Hematopoietic multipotent progenitor cell treated with erythropoietin and hydrocortisone succinate and interleukin-3 and kit ligand, for 4 days (in vitro differentiated cells): ENCODE data around the gene ARHGAP12.
A peak's percentile ranks its signal among the peaks of the same experiment; 100 is the strongest.

ENCODE experiments used
- DNase-seq: peaks from one replicate; pipeline ENCODE4 v3.0.0-alpha.2; 2015

Gene ARHGAP12

DNA sequence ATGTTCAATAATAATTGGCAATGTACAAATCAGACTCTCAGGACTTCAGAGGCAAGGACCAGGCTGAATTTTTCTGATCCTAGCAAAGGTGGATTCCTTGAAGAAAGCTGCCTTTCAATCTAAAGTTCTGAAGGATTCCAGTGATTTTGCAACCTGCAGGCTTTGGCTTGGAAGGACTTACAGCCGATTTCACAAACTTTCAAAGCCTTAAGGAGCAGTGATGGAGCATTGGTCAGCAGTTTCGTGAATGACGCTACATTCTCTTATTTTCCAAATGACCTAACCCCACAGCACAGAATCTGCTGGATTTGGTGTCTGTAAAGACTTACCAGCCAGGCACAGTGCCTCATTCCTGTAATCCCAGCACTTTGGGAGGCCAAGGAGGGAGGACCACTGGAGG lies 167.5 kb downstream of the ARHGAP12 start:
- no peak for DNase-seq

DNA sequence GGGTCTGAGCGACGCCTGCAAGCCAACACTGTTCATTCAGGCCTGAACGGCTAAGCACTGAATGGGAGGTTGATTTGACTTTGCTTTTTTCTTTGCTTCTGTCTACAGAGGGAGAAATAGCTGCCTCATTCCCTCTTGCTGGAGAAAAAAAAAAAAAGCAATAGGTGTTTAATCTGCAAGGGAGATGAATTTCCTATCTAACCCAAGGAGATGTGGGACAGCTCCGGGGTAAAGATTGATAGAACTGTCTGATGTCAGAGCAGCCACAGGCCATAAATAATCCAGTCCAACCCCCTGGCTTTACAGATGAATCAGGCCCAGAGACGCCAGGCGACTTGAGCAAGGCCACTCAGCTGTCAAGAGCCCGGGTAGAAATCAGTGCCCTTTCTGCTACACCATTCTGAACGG lies 168.0 kb downstream of the ARHGAP12 start:
- DNase-seq: no peak

DNA sequence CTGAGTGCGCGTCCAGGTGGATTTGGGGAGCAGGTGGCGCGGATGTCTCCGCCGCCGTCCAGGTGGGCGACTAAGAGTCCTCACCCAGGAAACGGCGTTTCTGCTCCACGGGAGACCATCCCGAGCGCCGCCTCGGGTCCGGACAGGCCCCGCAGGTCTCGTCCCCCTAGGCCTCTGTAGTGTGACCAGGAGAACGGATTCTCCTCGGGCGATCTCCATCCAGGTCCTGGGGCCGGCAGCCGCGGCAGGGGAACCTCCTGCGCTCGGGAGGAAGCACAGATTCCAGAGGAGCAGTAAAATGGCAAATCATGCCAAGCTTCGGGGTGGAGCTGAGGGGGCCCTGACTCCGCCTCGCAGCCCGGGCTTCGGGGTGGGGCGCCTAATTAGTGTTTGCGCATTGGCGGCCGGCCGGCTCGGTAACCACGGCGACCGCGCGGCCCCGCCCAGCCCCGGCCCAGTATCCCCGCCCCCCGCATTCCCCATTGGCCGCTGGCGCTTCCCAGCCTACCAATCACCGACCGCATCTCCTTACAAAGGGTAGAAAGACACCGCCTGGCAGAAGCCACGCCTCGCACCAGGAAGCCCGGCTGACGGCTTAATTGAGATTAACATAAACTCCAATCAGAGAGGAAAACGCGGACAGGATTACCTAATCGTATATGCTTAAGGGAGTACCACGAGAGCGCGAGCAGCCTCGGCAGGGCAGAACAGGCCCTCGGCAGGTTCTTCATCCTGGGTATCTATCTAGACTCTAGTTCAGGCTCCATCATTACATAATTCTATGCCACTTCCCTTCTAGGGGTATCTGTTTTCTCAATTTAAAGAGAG lies 168.6 kb downstream of the ARHGAP12 start:
- DNase-seq: peak; percentile 99

DNA sequence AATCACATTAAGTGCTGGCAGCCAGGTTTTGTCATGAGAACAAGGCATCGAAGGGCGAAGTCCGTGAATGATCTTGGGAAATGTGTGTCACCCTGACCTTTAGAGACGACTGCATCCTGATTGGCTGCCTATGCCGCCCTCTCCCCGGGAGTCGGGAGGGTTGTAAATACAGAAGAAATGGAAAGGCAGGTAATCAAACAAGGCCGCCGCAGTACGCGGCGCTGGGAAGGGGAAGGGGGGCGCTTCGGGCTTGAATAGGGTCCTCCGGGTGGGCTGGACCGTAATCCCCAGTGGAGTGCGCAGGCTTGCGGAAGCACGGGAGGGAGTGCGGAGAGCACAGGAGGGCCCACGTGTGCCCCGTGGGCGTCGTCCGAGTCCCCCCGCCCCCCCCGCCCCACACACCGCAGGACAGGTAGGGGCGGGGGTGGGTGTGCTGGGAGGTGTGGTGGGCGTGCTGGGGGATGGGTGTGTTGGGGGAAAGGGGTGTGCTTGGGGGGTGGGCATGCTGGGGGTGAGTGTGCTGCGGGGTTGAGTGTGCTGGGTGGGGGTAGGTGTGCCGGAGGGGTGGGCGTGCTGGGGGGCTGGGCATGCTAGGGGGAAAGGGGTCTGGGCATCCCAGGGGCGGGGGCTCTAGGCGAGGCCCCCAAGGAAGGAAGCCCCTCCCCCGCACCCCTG lies 169.4 kb downstream of the ARHGAP12 start:
- DNase-seq: peak; percentile 28

DNA sequence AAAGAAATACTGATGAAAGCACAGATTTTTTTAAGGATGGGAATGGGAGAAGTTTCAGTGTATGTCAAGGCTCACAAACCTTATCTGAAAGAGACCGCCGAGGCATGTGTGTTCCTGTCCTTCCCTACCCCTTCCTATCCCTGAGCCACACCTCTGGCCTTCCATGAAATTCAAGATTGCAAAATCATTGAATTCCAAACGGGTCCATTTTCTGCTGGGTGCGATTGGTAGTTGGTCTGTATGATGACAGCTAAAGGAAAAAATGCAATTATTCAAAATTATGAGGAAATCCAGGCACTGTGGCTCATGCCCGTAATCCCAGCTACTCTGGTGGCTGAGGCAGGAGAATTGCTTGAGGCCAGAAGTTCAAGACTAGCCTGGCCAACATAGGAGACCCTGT lies 170.1 kb downstream of the ARHGAP12 start:
- DNase-seq: no peak

DNA sequence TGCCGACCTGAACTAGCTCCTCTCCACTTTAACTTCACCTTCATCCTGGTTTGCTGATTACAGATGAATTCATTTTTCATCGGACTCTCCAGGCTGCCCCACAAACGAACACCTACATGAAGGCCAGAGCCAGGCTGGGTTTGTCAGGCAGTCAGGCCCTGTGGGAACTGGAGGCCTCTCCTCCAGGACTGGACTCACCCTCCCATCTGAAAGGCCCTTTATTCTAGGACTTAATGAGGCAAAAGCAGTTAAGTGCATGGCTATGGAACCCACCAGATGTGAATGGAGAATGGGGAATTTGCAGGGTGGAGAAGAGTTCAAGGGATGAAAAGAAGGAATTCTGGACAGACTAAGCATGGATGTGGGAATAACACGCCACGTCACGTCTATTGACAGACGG lies 170.8 kb downstream of the ARHGAP12 start:
- no peak for DNase-seq

DNA sequence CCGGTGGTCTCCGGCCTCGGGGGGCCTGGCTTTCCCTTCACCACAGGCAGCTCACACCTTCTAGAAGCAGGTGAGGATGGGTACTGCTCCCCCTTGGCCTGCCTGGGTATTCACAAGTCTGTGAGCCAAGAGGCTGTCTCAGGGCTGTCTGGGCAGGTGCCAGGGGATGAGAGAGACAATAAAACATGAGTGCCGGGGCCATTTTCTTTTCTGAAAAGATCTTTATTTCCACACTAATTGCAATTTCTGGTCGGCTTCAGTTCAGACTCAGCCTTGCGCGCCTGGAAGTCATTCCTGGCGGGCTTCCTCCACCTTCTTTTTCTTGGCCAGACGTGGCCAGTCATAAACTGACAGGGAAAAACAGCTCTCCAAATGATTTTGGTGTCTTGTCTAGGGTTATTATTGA lies 171.2 kb downstream of the ARHGAP12 start:
- DNase-seq: no peak

DNA sequence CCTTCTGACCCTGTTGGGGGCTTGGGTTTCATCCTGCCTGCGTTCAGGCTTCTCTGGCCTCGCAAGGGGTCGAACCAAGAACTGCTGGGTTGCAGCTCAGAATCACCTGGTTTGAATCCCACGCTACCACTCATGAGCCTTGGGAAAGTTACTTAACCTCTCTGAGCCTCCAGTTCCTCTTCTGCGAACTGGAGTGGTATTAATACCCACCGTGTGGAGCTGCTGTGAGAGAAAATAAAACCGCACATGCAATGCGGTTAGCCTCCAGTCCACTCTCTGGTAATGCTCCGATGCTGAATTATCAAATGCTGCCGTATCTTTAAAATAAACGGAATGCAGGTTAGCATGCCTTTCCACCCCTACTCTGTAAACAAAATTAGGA lies 171.9 kb downstream of the ARHGAP12 start:
- DNase-seq: no peak

DNA sequence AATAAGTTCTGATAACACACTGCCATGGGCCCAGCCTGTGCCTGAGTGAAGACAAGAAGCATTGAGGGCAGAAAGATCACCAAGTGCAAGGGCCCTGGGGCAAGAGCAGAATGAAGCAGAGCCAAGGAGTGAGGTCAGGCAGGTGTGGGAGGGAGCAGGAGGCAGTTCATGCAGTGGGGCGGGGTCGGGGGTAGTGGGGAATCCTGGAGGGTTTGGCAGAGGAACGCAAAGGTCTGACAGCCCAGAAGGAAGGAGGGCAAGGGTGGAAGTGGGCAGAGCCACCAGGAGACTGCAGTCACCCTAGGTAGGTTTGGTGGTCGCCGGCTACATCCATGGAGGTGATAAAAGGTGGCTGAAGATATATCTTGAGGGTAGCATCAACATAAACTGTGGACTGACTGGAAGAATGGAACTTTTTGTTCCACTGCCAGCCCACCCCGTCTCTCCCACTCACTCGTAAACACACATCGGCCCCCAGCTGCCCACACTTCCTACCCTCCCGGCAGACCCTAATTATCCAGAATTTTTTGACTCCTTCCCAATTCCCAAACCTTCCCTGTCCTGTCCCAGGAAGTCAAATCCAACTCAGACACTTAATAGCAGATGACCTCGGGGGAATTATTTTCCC lies 172.4 kb downstream of the ARHGAP12 start:
- DNase-seq: no peak
